RWPE1 (cell line): Measurements from ENCODE around the gene LHX3.

Experiments
- CTCF ChIA-PET: fragments of 350-600 bp; sonication (Branson Sonifier 250); formaldehyde crosslinking; extraction: SDS; loops from one replicate; lab custom pipeline; 2021; lab: Yijun Ruan, JAX
- POLR2A ChIA-PET: fragments of 400-600 bp; formaldehyde crosslinking; extraction: SDS; loops from one replicate; lab custom pipeline; 2020; ENCODE audit warnings: antibody characterized with exemption; ENCODE audit not compliant: low non-redundant PET; lab: Yijun Ruan, JAX
- DNase-seq: peaks from one replicate; pipeline ENCODE4 v3.0.0; 2012; ENCODE audit warnings: low spot score
- H3K27ac ChIP-seq: fragments of 450-650 bp; 2 replicates; pipeline ENCODE4 v1.5.1; 2017
- TF ChIP-seq, protein P1 (sequence below): fragments of 450-650 bp; conservative IDR thresholded peaks from 2 replicates; pipeline ENCODE4 v1.5.1; 2017; ENCODE audit warnings: low read depth, mild to moderate bottlenecking

Gene LHX3

DNA sequence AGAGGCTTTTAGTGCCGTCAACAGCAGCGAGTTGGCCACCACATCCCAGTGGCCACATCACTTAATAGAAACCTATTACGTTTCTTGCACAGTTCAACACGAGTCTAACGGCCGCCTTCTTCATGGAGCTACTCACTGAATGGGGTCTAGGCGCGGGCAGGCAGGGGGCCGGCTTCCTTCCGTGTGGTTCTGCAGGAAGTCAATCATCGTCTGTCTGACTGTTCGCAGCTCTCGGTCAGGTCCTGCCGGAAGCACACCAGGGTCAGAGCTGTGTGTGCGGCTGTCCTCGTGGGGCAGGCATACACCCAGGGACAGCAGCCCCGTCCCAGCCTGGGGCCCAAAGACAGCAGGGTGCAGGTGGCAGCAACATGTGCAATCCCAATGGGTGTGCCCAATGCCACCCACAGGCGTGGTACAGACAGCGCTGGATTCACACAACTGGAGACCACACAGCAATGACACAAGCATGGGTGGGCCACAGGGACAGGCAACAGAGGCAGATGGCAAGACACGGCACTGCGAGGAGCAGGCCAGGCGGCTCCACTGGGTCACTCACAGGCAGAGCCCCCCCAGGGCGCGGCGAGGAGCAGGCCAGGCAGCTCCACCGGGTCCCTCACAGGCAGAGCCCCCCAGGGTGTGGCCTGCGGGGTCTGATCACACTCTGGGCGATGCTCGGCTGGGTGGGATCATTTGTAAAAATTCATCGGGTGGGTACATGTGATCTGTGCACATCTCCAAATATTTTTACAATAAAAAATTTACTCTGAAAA lies 19.1 kb upstream of the LHX3 start:
- no peak for DNase-seq
- POLR2A ChIA-PET: no interaction called here
- CTCF ChIA-PET: interaction anchor here (1.3 kb wide), 1 partner anchor 55 kb away, joined by 4 read pairs; no protein-coding TSS in a partner anchor
- TF ChIP-seq, protein P1, sequence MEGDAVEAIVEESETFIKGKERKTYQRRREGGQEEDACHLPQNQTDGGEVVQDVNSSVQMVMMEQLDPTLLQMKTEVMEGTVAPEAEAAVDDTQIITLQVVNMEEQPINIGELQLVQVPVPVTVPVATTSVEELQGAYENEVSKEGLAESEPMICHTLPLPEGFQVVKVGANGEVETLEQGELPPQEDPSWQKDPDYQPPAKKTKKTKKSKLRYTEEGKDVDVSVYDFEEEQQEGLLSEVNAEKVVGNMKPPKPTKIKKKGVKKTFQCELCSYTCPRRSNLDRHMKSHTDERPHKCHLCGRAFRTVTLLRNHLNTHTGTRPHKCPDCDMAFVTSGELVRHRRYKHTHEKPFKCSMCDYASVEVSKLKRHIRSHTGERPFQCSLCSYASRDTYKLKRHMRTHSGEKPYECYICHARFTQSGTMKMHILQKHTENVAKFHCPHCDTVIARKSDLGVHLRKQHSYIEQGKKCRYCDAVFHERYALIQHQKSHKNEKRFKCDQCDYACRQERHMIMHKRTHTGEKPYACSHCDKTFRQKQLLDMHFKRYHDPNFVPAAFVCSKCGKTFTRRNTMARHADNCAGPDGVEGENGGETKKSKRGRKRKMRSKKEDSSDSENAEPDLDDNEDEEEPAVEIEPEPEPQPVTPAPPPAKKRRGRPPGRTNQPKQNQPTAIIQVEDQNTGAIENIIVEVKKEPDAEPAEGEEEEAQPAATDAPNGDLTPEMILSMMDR: no peak
- H3K27ac ChIP-seq: peak overlapping the region; percentile 6; the same call in 1 of the 2 replicates

DNA sequence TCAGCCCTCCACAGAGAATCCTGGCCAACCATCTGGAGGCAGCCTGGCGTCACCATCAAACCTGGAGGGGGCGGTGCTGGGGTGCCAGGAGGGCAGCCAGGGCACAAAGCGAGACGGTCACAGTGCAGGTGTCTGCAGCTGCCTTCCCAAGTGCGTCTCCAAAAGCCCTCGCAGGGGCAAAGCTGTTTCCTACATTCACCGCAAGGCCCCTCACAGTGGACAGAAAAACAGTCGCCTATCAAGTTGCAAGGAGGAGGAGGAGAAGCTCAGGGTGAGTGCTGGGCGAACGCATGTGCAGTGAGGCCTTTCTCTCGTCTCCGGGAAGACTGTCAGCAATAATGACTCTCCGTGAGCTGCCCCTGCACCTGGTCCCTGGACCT lies 18.0 kb upstream of the LHX3 start:
- no peak for DNase-seq
- TF ChIP-seq, protein P1: no peak
- ChIA-PET CTCF (interaction anchor here (0.5 to 0.7 kb wide), 3 partner anchors 19 to 1810 kb away, joined by 3 to 4 read pairs (median 3); no protein-coding TSS in a partner anchor), POLR2A (interaction anchor here (0.5 kb wide), 1 partner anchor 61 kb away, joined by 3 read pairs; no protein-coding TSS in a partner anchor)
- peak overlapping the region; percentile 1; the same call in 1 of the 2 replicates for H3K27ac ChIP-seq

DNA sequence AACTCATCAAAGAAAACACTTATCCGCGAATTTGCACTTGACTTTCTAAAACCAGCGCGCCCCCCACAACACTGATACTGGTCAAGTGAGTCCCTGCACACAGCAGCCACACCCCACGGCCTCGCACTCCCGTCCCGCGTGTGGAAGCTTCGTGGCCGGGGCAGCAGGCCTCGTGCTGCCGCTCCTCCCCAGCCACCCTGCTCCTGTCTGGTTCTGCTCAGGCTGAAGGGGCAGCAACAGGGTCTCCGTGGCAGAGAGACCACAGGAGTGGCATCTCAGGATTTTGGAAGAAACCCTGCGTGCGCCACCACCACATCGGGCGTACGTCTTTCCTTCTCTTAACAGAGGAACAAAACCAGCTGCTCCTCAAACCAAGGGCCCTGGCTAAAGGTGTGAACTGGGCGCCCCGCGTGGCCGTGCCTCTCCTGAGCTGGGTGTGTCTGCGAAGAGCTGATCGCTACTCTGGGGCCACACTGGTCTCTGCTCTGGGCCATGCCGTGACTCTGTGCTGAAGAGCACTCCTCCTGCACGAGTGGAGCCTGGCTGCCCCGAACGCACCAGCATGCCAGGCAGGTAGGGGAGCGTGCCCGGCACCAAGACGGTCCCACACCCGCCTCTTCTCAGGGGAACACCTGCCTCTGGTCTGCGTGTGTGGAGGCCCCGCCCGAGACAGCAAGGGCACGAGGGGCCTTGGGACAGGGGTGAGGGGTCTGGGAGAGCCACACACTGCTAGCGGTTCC lies 17.4 kb upstream of the LHX3 start:
- TF ChIP-seq, protein P1: no peak
- CTCF ChIA-PET: interaction anchor here (0.6 kb wide), 1 partner anchor 1809 kb away, joined by 4 read pairs; no protein-coding TSS in a partner anchor
- H3K27ac ChIP-seq: peak overlapping the region; percentile 1; the same call in 1 of the 2 replicates
- DNase-seq: no peak
- POLR2A ChIA-PET: no interaction called here

DNA sequence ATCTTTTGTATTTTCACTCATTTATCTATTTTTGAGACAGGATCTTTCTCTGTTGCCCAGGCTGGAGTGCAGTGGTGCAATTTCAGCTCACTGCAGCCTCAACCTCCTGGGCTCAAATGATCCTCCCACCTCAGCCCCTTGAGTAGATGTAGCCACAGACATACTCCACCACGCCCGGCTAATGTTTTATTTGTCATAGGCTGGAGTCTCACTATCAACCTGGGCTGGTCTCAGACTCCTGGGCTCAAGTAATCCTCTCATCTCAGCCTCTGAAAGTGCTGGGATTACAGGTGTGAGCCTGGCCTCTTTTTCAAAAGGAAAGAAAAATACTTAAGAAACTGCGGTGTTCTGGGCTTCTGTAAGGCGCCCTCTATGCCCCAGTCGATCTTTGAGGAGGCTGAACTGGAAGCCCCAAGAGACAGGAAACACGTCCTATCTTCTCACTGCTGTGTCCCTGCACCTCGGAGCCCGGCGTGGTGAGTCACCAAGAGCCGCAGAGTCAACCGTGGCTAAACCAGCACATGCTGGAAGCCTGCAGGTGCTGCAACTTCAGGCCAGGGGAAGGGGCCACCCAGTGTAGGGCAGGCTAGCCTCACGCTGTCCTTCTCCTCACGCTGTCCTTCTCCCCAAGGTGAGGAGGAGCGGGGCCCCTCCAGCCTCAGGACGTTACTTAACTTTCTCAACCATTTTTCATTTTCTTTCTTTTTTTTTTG lies 15.2 kb upstream of the LHX3 start:
- TF ChIP-seq, protein P1: no peak
- H3K27ac ChIP-seq: peak overlapping the region; percentile 93
- DNase-seq: peak; percentile 85
- POLR2A ChIA-PET: no interaction called here
- CTCF ChIA-PET: interaction anchor here (0.5 to 1.2 kb wide), 3 partner anchors 50 to 252 kb away, joined by 3 to 6 read pairs (median 3); no protein-coding TSS in a partner anchor

DNA sequence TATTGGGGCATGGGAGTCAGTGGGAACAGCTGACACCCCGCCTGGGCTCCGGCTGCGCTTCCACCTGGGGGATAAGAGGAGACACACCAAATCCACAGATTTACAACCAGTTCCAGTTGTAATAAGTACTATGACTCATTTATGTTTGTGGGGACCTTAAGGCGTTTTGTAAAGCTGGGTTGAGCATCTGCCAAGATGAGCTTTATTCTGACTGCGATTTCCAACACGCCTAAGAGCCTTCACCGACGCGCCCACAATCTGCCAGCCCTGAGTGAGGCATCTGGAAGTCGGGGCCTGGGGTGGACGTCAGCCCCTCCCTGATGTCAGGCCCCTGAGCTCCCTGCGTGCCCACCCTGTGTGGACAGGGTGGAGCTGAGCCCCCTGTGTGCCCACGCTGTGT lies 14.3 kb upstream of the LHX3 start:
- TF ChIP-seq, protein P1: no peak
- peak overlapping the region; percentile 93 for H3K27ac ChIP-seq
- POLR2A ChIA-PET: no interaction called here
- CTCF ChIA-PET: interaction anchor here (0.6 to 1.2 kb wide), 4 partner anchors 49 to 252 kb away, joined by 3 to 6 read pairs (median 4); no protein-coding TSS in a partner anchor
- peak; percentile 85 for DNase-seq

DNA sequence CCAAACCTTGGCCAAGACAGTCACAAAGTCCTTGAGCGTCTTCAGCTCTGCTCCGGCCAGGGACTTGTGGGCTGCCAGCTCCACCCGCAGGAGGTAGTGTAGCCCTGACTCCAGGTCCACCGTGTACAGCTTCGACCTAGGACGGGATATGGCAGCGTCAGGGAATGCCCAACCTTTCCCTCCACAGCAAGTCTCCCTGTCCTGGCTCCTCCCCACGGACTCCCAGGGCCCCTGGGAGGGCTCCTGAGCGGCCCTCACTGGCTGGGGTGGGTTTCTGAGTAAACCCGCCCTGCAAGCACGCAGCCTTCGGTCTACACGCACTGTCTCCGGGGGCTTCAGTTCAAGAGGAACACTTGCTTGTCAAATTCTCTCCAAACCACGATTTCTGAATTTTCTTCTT lies 13.7 kb upstream of the LHX3 start:
- CTCF ChIA-PET: interaction anchor here (0.6 to 1.2 kb wide), 4 partner anchors 13 to 251 kb away, joined by 3 to 5 read pairs (median 4); no protein-coding TSS in a partner anchor
- peak overlapping the region; percentile 93 for H3K27ac ChIP-seq
- no peak for DNase-seq
- TF ChIP-seq, protein P1: no peak
- POLR2A ChIA-PET: no interaction called here
